ENCODE measurements around the gene YTHDF1.
A peak's percentile ranks its signal among the peaks of the same experiment; 100 is the strongest.

Gene YTHDF1

GRCh38 chr20:63174309-63175037 lies 41.5 kb downstream of the YTHDF1 start:
- DNase-seq = no peak

DNA sequence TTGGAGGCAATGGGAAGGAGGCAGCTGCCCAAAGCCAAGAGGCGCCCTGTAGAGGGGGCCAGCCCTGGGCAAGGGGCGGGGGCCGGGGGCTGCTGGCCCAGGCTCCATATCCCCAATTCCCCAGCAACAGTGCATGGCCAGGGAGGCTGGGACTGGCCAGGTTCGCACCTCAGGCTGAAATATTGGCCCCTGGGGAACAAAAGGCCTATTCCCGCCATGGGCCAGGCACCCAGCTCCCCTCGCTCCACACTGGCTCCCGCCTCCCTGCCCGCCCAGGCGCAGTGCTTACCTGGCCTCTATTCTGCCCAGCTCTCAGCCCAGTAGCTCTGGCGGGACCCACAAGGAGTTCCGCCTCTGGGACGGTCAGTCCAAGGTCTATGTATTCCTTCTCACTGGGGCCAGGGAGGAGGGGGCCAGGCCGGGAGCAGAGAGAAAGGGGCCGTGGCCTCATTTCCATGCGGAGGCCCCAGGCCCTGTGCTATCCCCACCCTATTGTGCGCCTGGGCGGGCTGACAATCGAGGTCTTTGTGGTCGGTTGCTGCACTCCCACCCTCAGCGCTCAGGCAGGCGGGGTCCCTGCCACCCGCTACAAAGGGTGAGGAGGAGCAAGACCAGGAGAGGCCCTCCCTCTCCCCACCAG lies 42.3 kb downstream of the YTHDF1 start:
- no peak for DNase-seq

DNA sequence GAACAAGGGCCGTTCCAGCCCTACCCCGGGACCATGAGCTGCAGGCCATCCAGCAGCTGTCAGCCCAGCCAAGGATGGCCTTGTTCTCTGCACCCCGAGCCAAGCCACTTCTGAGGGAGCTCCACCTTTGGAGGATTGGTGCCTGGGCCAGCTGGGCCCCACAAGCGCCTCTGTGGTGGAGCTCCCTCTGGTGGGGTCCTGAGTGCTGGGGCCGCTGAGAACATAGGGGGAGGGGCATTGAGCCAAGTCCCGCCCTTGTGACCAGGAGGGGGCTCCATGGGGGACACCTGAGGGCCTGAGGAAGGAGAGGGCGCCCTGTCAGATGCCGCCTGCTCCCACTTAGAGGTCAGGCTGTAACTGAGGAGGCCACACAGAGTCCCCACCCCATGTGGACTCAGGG lies 43.2 kb downstream of the YTHDF1 start:
- no peak for DNase-seq

DNA sequence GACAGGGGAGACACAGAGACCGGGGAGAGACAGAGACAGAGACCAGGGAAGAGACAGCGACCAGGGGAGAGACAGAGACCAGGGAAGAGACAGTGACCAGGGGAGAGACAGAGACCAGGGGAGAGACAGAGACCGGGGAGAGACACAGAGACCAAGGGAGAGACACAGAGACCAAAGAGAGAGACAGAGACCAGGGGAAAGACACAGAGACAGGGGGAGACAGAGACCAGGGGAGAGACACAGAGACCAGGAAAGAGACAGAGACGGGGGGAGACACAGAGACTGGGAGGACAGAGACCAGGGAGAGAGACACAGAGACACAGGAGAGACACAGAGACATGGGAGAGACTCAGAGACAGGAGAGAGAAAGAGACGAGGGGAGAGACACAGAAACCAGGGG lies 43.9 kb downstream of the YTHDF1 start:
- DNase-seq = no peak

DNA sequence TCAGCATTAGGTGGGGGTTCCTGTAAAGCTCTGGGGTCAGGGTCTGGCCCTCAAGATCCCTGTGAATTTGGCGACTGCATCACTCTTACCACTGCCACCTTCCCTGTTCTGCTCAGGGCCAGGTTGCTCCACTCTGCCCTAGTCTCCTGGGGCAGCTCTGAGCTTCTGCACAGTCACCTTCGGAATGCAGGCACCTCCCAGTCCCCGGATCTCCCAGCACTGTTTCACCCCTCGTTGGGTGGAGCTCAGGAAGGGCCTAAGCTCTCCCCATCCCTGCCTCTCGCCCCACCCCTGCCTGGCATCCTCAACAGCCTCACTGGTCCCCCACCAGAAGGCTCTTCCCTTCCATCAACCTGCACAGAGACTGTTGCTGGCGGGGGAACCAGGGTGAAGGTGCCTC lies 46.2 kb downstream of the YTHDF1 start:
- DNase-seq = no peak

GRCh38 chr20:63168861-63169260 lies 47.1 kb downstream of the YTHDF1 start:
- DNase-seq = no peak

GRCh38 chr20:63167918-63168520 lies 47.9 kb downstream of the YTHDF1 start:
- DNase-seq = no peak

DNA sequence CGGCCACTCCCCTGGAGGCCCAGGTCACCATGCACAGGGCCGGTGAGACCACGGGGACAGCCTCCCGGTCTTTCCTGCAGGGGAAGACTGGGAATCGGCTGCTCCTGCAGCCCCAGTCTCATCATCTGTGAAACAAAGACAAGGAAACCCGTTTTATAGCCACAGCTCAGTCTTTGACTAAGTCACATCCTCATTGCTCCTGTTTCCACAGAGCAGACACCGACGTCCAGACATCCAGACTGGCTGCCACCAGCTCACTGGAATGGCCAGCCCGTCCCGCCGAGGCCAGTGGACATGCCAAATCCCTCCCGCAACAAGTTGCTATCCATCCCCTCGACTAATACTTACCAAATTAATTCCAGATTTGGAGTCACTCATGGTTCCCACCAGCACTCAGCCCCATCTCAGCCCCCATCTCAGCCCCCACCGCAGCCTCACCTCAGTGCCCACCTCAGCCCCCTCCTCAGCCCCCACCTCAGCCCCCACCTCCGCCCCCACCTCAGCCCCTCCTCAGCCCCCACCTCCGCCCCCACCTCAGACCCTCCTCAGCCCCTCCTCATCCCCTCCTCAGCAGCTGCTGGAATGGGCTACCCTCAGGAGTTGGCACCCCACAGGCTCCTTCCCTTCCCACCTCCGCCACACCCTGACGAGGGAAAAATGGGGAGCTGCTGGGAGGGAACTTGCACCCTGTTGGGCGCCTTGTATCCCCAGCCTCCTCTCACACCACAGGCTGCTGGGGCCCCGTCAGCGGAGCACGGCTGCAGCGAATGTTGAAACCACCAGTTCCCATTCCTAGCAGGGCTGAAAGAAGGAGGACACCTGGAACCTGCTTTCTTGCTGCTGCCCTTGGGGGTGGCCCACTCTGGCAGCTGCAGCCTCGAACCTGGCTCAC lies 48.7 kb downstream of the YTHDF1 start:
- DNase-seq = peak in 3 of 51 donors; percentile 8 to 20 (median 18)

- DNase-seq = no peak
These were observed 49.5 kb downstream of the YTHDF1 start for GRCh38 chr20:63166193-63167020.

- no peak for DNase-seq
These were observed 50.4 kb downstream of the YTHDF1 start for GRCh38 chr20:63165356-63166192.

GRCh38 chr20:63164484-63165355 lies 51.2 kb downstream of the YTHDF1 start:
- no peak for DNase-seq

DNA sequence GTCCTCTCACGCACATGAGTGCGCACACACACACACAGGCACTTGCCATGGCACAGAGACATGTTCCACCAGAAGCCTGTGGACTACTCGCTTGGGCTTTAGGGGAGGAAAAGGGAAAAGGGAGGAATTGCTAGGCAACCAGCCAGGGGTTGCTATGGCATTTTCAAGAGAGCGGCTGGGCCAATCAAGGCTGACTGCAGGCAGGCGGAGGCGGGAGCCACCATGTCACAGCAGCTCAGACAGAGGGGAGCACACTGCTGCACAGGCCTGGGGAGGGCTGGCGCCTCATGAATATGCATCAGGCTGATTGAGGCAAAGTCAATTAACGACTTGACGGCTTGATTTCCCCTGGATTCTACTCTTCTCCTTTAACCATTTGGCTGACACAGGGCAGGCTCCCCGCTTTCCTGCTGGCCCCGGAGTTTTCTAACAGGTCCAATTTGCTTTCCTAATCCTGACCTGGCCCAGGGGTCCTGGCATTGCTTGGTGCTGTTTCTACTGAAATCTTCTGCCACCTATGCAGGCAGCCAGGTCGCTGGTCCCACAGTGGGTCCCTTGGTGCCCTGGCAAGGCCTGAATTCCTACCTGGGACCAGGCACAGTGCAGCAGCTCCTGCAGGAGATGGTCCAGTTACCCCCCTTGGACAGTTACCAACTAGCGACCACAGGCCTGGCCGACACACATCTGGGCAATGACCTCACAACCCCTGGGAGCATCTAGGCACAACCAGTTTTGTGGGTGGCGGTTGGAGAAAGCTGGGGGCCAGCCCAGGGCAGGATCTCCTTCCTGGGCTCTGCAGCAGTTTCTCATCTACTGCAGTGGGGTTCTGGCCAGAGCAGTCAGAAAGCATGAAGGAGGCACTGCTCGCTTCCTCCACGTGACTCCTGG lies 52.1 kb downstream of the YTHDF1 start:
- DNase-seq = peak in 34 of 51 donors; percentile 11 to 84 (median 54)

DNA sequence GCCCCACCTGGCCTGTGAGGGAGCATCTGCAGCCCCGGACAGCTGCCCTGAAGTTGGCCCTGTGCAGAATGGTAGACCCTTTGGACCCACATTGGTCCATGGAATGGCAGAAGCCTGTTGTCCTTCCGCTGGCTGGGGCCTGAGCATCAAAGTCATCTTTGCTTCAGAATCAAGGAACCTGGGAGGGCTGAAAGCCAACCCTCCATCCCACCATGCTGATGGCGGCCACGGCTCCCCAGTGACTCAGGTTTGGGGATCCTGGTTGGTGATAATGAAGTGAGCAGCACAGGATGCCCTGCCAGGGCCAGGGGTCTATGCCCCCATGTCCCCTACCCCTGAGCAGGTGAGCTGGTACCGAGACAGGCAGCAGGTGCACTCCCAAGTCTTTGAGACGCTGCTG lies 52.8 kb downstream of the YTHDF1 start:
- DNase-seq = no peak

DNA sequence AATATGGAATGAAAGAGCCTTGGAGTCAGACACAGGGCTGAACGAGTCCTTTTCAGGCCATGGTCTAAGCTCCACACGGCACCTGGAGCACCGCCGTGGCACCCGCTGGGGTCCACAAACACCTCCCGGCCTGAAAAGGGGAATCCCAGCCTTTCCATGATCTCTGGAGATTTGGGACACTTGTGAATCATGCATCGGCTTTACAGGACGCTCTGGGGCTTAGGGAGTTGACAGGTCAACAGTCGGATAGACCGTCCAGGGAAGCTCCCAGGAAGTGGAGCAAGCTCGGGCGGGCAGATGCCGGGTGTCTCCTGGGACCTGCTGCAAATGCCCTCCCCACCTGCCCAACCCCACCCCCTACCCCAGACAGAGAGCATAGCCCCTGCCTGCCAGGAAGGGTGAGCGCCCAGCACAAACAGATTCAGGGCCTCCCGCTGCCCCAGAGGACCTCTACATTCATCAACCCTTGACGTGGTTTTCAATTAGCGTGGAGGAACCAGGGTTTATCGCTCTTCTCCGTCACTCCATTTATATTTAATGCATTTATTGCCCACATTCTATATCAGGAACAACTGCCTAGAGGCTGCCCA lies 53.6 kb downstream of the YTHDF1 start:
- DNase-seq = no peak

DNA sequence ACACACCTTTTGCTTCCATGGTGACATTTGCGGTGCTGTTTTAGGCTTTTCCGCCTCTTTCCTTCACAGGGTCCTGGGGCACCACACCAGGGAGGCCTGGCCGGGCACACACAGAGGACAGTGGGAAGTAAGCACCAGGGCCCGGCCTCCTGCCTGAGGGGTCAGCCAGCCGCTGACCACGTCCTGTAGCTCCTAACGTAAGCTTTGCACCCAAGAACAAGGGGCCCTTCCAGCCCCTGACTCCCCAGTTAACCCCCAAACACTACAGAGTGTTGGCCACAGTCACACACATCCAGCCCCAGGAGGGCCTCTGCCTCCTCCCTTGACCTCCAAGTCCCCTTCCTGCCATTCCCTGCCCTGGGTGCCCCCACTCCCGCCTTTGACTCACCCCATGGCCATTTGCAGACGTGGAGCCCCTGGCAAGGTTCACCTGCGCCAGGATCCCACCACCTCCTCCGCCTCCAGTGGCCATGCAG lies 54.7 kb downstream of the YTHDF1 start:
- DNase-seq = no peak

- DNase-seq = no peak
These were observed 55.2 kb downstream of the YTHDF1 start for GRCh38 chr20:63160641-63161175.
